HG03095 (cell line): Measurements from ENCODE around the gene THOC7.

Experiments used
- ATAC-seq: cut with Tn5 transposase; IDR thresholded peaks from one replicate; pipeline ENCODE4 v1.9.1; 2021; ENCODE audit warnings: moderate library complexity; ENCODE audit not compliant: unreplicated experiment

Gene THOC7

GRCh38 chr3:63845215-63845614, 18.4 kb downstream of the THOC7 start:
- ATAC-seq: no peak

GRCh38 chr3:63842127-63842526, 21.5 kb downstream of the THOC7 start:
- ATAC-seq: no peak

GRCh38 chr3:63841704-63842103, 21.9 kb downstream of the THOC7 start:
- no peak for ATAC-seq

GRCh38 chr3:63832395-63832794, 31.2 kb downstream of the THOC7 start:
- ATAC-seq: no peak

GRCh38 chr3:63830526-63830925, 33.1 kb downstream of the THOC7 start:
- ATAC-seq: no peak

GRCh38 chr3:63824309-63824708, 39.3 kb downstream of the THOC7 start:
- ATAC-seq: no peak

- ATAC-seq: no peak
Observed at GRCh38 chr3:63819151-63819398, 44.5 kb downstream of the THOC7 start, which contains the start of gene C3orf49. Gene C3orf49, plus strand, starts transcription at chr3:63819299. Its CDS starts 173 bp downstream, at chr3:63819472.

- ATAC-seq: peak; percentile 79
Observed at GRCh38 chr3:63818282-63819150, 45.1 kb downstream of the THOC7 start.

GRCh38 chr3:63817225-63817624, 46.4 kb downstream of the THOC7 start:
- no peak for ATAC-seq

- ATAC-seq: no peak
Observed at GRCh38 chr3:63814237-63814636, 49.4 kb downstream of the THOC7 start.

- no peak for ATAC-seq
Observed at GRCh38 chr3:63809607-63810006, 54.0 kb downstream of the THOC7 start.

- ATAC-seq: no peak
Observed at GRCh38 chr3:63808633-63809032, 55.0 kb downstream of the THOC7 start.

GRCh38 chr3:63807961-63808565, 55.5 kb downstream of the THOC7 start:
- ATAC-seq: no peak

GRCh38 chr3:63803911-63804310, 59.7 kb downstream of the THOC7 start:
- ATAC-seq: no peak

GRCh38 chr3:63800097-63800496, 63.5 kb downstream of the THOC7 start:
- no peak for ATAC-seq

GRCh38 chr3:63798949-63799348, 64.7 kb downstream of the THOC7 start:
- no peak for ATAC-seq

GRCh38 chr3:63798544-63798943, 65.1 kb downstream of the THOC7 start:
- ATAC-seq: no peak

- ATAC-seq: no peak
Observed at GRCh38 chr3:63795438-63795837, 68.2 kb downstream of the THOC7 start.

- ATAC-seq: no peak
Observed at GRCh38 chr3:63791974-63792373, 71.6 kb downstream of the THOC7 start.
